ENCODE results near the gene ANTXRL. TPM values are rescaled to one million over a fixed set of nuclear protein-coding genes. Genes with fewer than 3 reads are reported as not detected.
"Not testable (repeated sequence)": the region's sequence is repeated elsewhere in the genome, so short reads cannot be mapped to it uniquely, and the experiment has no call there.

Gene ANTXRL
- total RNA-seq, 2 donors from 2014 or later: not detected

DNA sequence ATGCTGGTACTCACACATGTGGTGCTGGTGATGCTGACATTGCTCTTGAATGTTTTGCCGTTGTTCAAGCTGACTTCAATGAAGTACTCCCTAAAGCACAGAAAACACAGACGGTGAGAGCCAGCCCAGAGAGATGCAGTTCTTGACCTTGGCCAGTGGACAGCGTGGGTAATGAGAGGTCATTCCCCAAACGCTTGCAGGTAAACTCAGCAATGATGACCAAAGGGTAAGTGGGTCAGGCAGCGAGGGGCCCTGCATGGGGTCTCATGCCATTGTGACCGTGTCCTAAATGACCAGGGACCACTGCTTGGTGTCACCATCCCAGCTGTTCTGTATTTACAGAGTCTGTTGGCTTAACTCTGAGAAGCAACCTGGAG, 32.8 kb upstream of the ANTXRL start:
- H3K36me3 ChIP-seq: no peaks in the 10 kb centered on the region
- no peak for TF ChIP-seq CTCF (IDR thresholded peaks at IDR 0.05)
- no peak overlapping the region for H3K27ac ChIP-seq
- intact Hi-C loops (cut with DNase I): no loop called here
- no peak overlapping the region for H3K4me3 ChIP-seq
- no peaks in the 10 kb centered on the region for H3K27me3 ChIP-seq
- peak; percentile 10 for DNase-seq
- H3K4me1 ChIP-seq: no peaks in the 10 kb centered on the region
- no peak overlapping the region for H3K9ac ChIP-seq (ENCODE audit: low read depth in 2 of 2, low read length in 2 of 2)
- H3K9me3 ChIP-seq: no peaks in the 10 kb centered on the region

DNA sequence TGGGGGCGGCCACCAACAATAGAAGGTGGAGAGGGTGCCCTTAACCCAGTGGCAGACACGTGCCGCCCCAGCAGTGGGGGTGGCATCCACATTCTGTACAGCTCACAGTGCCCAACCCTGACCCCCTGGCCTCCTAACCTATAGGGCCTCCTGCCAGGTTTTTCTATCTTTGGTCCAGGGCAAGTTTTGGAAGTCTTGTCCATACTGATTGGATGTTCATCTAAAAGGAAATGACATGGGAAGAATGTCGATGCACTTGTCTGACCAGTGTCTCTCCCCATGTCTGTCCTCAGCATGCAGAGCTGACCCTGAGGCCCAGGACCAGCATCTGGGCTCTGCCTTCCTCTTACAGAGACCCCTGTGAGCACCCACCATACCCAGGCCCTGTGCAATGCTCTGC, 32.3 kb upstream of the ANTXRL start:
- DNase-seq: peak; percentile 10
- intact Hi-C loops (cut with DNase I): no loop called here
- Histone ChIP-seq H3K36me3 (no peaks in the 10 kb centered on the region), H3K9ac (ENCODE audit: low read depth in 2 of 2, low read length in 2 of 2) (no peak overlapping the region), H3K9me3 (no peaks in the 10 kb centered on the region), H3K27me3 (no peaks in the 10 kb centered on the region), H3K27ac (no peak overlapping the region), H3K4me1 (no peaks in the 10 kb centered on the region), H3K4me3 (no peak overlapping the region)
- no peak for TF ChIP-seq CTCF (IDR thresholded peaks at IDR 0.05)

GRCh38 chr10:46255210-46255609, 31.6 kb upstream of the ANTXRL start:
- H3K9ac ChIP-seq (ENCODE audit: low read depth in 2 of 2, low read length in 2 of 2); H3K4me3 ChIP-seq; H3K36me3 ChIP-seq; H3K27me3 ChIP-seq; intact Hi-C loops (cut with DNase I); H3K4me1 ChIP-seq; H3K27ac ChIP-seq; DNase-seq; H3K9me3 ChIP-seq: not testable (repeated sequence)

GRCh38 chr10:46255801-46256747, 30.7 kb upstream of the ANTXRL start:
- Histone ChIP-seq H3K36me3 (no peaks in the 10 kb centered on the region), H3K27ac (no peak overlapping the region), H3K27me3 (no peaks in the 10 kb centered on the region), H3K9me3 (no peaks in the 10 kb centered on the region), H3K4me3 (no peak overlapping the region), H3K9ac (ENCODE audit: low read depth in 2 of 2, low read length in 2 of 2) (no peak overlapping the region), H3K4me1 (no peaks in the 10 kb centered on the region)
- DNase-seq: peak; percentile 76
- intact Hi-C loops (cut with DNase I): no loop called here
- peak; percentile 50 for TF ChIP-seq CTCF (IDR thresholded peaks at IDR 0.05)

DNA sequence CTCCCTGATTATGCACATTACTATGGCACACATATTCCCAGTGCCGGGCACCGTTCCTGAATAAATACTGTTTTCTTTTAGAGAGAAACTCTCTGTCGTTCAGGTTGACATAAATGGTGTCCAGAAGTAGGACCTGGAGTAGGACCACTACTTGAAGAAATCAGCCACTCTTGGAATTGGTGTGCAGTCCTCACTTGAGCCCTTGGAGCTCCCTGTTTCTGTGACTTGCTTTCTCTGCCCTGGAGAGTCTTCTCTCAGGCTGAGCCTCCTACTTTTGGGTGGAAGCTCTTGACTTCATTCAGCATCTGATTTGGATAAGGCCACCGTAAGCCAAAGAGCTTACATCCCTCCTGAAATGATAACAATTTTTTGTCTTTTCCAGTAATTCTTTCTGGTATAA, 29.7 kb upstream of the ANTXRL start:
- Histone ChIP-seq H3K9ac (ENCODE audit: low read depth in 2 of 2, low read length in 2 of 2) (no peak overlapping the region), H3K9me3 (no peaks in the 10 kb centered on the region), H3K4me1 (no peaks in the 10 kb centered on the region), H3K4me3 (no peak overlapping the region), H3K36me3 (no peaks in the 10 kb centered on the region), H3K27ac (no peak overlapping the region), H3K27me3 (no peaks in the 10 kb centered on the region)
- intact Hi-C loops (cut with DNase I): no loop called here
- no peak for TF ChIP-seq CTCF (IDR thresholded peaks at IDR 0.05)
- DNase-seq: no peak

DNA sequence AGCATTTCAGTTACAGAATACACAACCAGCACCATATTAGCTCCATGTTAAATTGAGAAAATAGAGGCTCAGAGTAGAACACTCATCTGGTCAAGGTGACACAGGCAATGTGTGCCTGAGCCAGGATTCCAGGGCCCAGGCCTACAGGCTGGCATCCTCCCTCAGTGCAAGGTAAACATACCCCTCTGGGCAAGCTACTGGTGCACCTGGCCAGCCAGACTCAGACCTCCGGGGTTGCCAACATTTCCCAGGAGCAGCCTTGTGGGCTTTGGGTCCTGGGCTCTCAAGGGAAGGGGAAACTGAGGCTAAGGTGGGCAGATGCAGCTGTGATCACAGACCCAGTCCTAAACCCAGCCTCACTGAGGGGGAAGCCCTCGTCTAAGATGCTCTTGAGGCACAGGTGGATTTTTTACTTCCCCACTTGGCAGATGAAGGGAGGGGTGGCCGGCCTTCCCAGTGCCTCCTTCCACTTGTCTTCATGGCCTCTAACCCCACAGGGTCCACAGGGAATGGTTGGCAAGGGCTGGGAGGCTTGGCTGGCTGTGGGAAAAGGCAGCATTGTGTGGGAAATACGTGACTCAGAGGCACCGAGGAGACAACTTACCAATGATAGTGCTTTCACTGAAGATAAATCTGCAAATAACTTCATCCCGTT, 23.8 kb upstream of the ANTXRL start:
- intact Hi-C loops (cut with DNase I); DNase-seq; H3K9me3 ChIP-seq; H3K27me3 ChIP-seq; H3K4me3 ChIP-seq; H3K9ac ChIP-seq (ENCODE audit: low read depth in 2 of 2, low read length in 2 of 2); H3K27ac ChIP-seq; H3K4me1 ChIP-seq; H3K36me3 ChIP-seq: not testable (repeated sequence)
